H9 (cell line): ENCODE measurements around the gene CACNA2D3. TPM values are rescaled to one million over a fixed set of nuclear protein-coding genes. Genes with fewer than 3 reads are reported as not detected.

ENCODE experiments used
- DNase-seq: peaks from one replicate; pipeline ENCODE4 v3.0.0-alpha.2; 2017
- H2AFZ ChIP-seq: one replicate; pipeline ENCODE4 v1.6.1; 2013; ENCODE audit warnings: mild to moderate bottlenecking, low read length, control low read depth, moderate library complexity
- H2AK5ac ChIP-seq: 2 replicates; pipeline ENCODE4 v1.6.1; 2013; ENCODE audit warnings: low read length, control low read depth, mixed read lengths; ENCODE audit not compliant: insufficient read length
- H2BK120ac ChIP-seq: one replicate; pipeline ENCODE4 v1.6.1; 2013; ENCODE audit warnings: low read depth, mild to moderate bottlenecking, low read length, control low read depth, inconsistent platforms; ENCODE audit not compliant: poor library complexity, severe bottlenecking
- H2BK12ac ChIP-seq: 2 replicates; pipeline ENCODE4 v1.6.1; 2013; ENCODE audit warnings: low read length, control low read depth, mixed read lengths, low read depth; ENCODE audit not compliant: insufficient read length
- H2BK15ac ChIP-seq: 2 replicates; pipeline ENCODE4 v1.6.1; 2013; ENCODE audit warnings: low read depth, low read length, control low read depth
- H2BK20ac ChIP-seq: one replicate; pipeline ENCODE4 v1.6.1; 2013; ENCODE audit warnings: low read depth, mild to moderate bottlenecking, low read length, control low read depth, inconsistent platforms; ENCODE audit not compliant: poor library complexity, severe bottlenecking
- H2BK5ac ChIP-seq: 2 replicates; pipeline ENCODE4 v1.6.1; 2013; ENCODE audit warnings: low read length, control low read depth, mixed read lengths; ENCODE audit not compliant: insufficient read length
- H3K14ac ChIP-seq: 2 replicates; pipeline ENCODE4 v1.6.1; 2013; ENCODE audit warnings: low read length, control low read depth; ENCODE audit not compliant: insufficient read depth
- H3K18ac ChIP-seq: 2 replicates; pipeline ENCODE4 v1.6.1; 2013; ENCODE audit warnings: low read depth, mild to moderate bottlenecking, mixed read lengths, low read length, control low read depth; ENCODE audit not compliant: insufficient read length
- H3K23ac ChIP-seq: 2 replicates; pipeline ENCODE4 v1.6.1; 2013; ENCODE audit warnings: low read length, control low read depth, mixed read lengths, low read depth; ENCODE audit not compliant: insufficient read length
- H3K23me2 ChIP-seq: 2 replicates; pipeline ENCODE4 v1.6.1; 2013; ENCODE audit warnings: low read depth, mild to moderate bottlenecking, mixed read lengths, low read length, control low read depth; ENCODE audit not compliant: insufficient read length, poor library complexity, severe bottlenecking
- H3K27ac ChIP-seq: 2 replicates; pipeline ENCODE4 v1.5.1; 2013; ENCODE audit warnings: low read length, control low read depth, mixed read lengths, low read depth; ENCODE audit not compliant: insufficient read length
- H3K27me3 ChIP-seq: 2 replicates; pipeline ENCODE4 v1.6.1; 2013; ENCODE audit warnings: low read length, control low read depth, inconsistent platforms; ENCODE audit not compliant: insufficient read depth
- H3K4ac ChIP-seq: 2 replicates; pipeline ENCODE4 v1.6.1; 2013; ENCODE audit warnings: low read depth, mild to moderate bottlenecking, control low read depth, inconsistent platforms, low read length, moderate library complexity
- H3K4me1 ChIP-seq: 2 replicates; pipeline ENCODE4 v1.6.1; 2013; ENCODE audit warnings: low read length, control low read depth, inconsistent platforms; ENCODE audit not compliant: insufficient read depth
- H3K4me2 ChIP-seq: 2 replicates; pipeline ENCODE4 v1.6.1; 2013; ENCODE audit warnings: low read length, control low read depth, mixed read lengths; ENCODE audit not compliant: insufficient read length, insufficient read depth
- H3K56ac ChIP-seq: 2 replicates; pipeline ENCODE4 v1.6.1; 2013; ENCODE audit warnings: low read depth, mild to moderate bottlenecking, mixed read lengths, low read length, control low read depth; ENCODE audit not compliant: insufficient read length
- H3K79me1 ChIP-seq: 2 replicates; pipeline ENCODE4 v1.6.1; 2013; ENCODE audit warnings: low read depth, mild to moderate bottlenecking, moderate library complexity, low read length, control low read depth, inconsistent platforms; ENCODE audit not compliant: insufficient read depth, poor library complexity, severe bottlenecking
- H3K79me2 ChIP-seq: 2 replicates; pipeline ENCODE4 v1.6.1; 2013; ENCODE audit warnings: low read length, control low read depth, inconsistent platforms; ENCODE audit not compliant: insufficient read depth
- H3K9ac ChIP-seq: 2 replicates; pipeline ENCODE4 v1.6.1; 2013; ENCODE audit warnings: low read length, control low read depth, mixed read lengths; ENCODE audit not compliant: insufficient read length; ENCODE audit errors: extremely low read depth
- H3K9me3 ChIP-seq: one replicate; pipeline ENCODE4 v1.6.1; 2013; ENCODE audit warnings: low read depth, low read length, inconsistent platforms; ENCODE audit not compliant: control insufficient read depth
- H3T11ph ChIP-seq: one replicate; pipeline ENCODE4 v1.6.1; 2013; ENCODE audit warnings: mild to moderate bottlenecking, low read length, control low read depth, inconsistent platforms
- H4K20me1 ChIP-seq: one replicate; pipeline ENCODE4 v1.6.1; 2013; ENCODE audit not compliant: control insufficient read depth, insufficient read length, insufficient read depth
- H4K5ac ChIP-seq: 2 replicates; pipeline ENCODE4 v1.6.1; 2013; ENCODE audit warnings: low read depth, mild to moderate bottlenecking, mixed read lengths, low read length, control low read depth; ENCODE audit not compliant: insufficient read length
- H4K8ac ChIP-seq: replicated peaks from 2 replicates; pipeline ENCODE4 v1.6.1; 2013; ENCODE audit warnings: low read length, control low read depth, mixed read lengths, low read depth; ENCODE audit not compliant: insufficient read length
- H4K91ac ChIP-seq: 2 replicates; pipeline ENCODE4 v1.6.1; 2013; ENCODE audit warnings: low read depth, mild to moderate bottlenecking, moderate library complexity, mixed read lengths, low read length, control low read depth; ENCODE audit not compliant: insufficient read length
- H3K27ac Mint-ChIP-seq, 3 experiments: 2 replicates in 2 of 3; 3 replicates in 1 of 3; pipeline ENCODE4 v1.8.0; 2020 to 2021; ENCODE audit warnings: mixed read lengths in 3 of 3, mild to moderate bottlenecking in 1 of 3, moderate library complexity in 1 of 3
- H3K27me3 Mint-ChIP-seq: 2 replicates; pipeline ENCODE4 v1.8.0; 2021; ENCODE audit warnings: low read depth, mild to moderate bottlenecking, moderate library complexity, mixed read lengths
- H3K36me3 Mint-ChIP-seq, 3 experiments: 2 replicates in 2 of 3; 3 replicates in 1 of 3; pipeline ENCODE4 v1.8.0; 2020 to 2021; ENCODE audit warnings: low read depth in 3 of 3, mixed read lengths in 3 of 3; ENCODE audit not compliant: insufficient read depth in 1 of 3
- H3K4me1 Mint-ChIP-seq, 2 experiments: 2 replicates each; pipeline ENCODE4 v1.8.0; 2020; ENCODE audit warnings: mixed read lengths in 2 of 2
- H3K4me3 Mint-ChIP-seq, 2 experiments: 2 replicates in 1 of 2; 3 replicates in 1 of 2; pipeline ENCODE4 v1.8.0; 2020 to 2021; ENCODE audit warnings: mild to moderate bottlenecking in 2 of 2, mixed read lengths in 2 of 2, moderate library complexity in 1 of 2
- H3K9me3 Mint-ChIP-seq, 2 experiments: 2 replicates in 1 of 2; 3 replicates in 1 of 2; pipeline ENCODE4 v1.8.0; 2020; ENCODE audit warnings: mild to moderate bottlenecking in 2 of 2, mixed read lengths in 2 of 2, moderate library complexity in 1 of 2
- CTCF ChIP-seq: fragments of 200-600 bp; sonication (generic); conservative IDR thresholded peaks from 3 replicates; pipeline ENCODE4 v1.8.0; 2021; ENCODE audit warnings: antibody characterized with exemption, mild to moderate bottlenecking
- WGBS: extraction: QIAGEN DNeasy Blood & Tissue Kit; methylation state at CpG from one replicate; pipeline ENCODE4 v1.1.7; 2013; ENCODE audit warnings: missing lambda C conversion rate, low lambda C conversion rate, mixed read lengths; ENCODE audit not compliant: insufficient read length; ENCODE audit errors: extremely low coverage; 5-methylcytosine and 5-hydroxymethylcytosine counted together
- total RNA-seq: library from RNA; stranded (reverse); gene quantifications from 2 replicates; pipeline ENCODE4 v1.2.1, GENCODE V29; 2021

The CACNA2D3 gene
- total RNA-seq, 1 experiment from 2014 or later: 3.2 TPM

GRCh38 chr3:54232618-54233017 lies 110.3 kb downstream of the CACNA2D3 start:
- H3K27me3 ChIP-seq: no peaks in the 10 kb centered on the region
- Mint-ChIP-seq H3K9me3 (peaks cover 0 to 3% of the 10 kb centered on the region in 2 experiments; a peak in 2 of 5 replicates), H3K4me1 (peaks cover 6 to 22% of the 10 kb centered on the region in 2 experiments), H3K27me3 (no peaks in the 10 kb centered on the region; the same call in 1 of the 2 replicates), H3K36me3 (peaks cover 0 to 3% (median 0%) of the 10 kb centered on the region in 3 experiments; a peak in 2 of 7 replicates), H3K27ac (no peak overlapping the region), H3K4me3 (no peak overlapping the region)
- DNase-seq: no peak
- no peak overlapping the region for H4K91ac ChIP-seq
- H3K56ac ChIP-seq: no peak overlapping the region
- TF ChIP-seq CTCF: no peak
- no peaks in the 10 kb centered on the region for H3K9me3 ChIP-seq
- H3K4ac ChIP-seq: no peak overlapping the region
- no peak overlapping the region for H3K14ac ChIP-seq
- H3K79me2 ChIP-seq: no peaks in the 10 kb centered on the region
- no peak overlapping the region for H2BK20ac ChIP-seq
- no peak overlapping the region for H3K23ac ChIP-seq
- no peaks in the 10 kb centered on the region for H3K23me2 ChIP-seq
- H2BK120ac ChIP-seq: no peak overlapping the region
- H2BK5ac ChIP-seq: no peak overlapping the region
- H2BK15ac ChIP-seq: no peak overlapping the region
- H3K9ac ChIP-seq: no peak overlapping the region
- no peaks in the 10 kb centered on the region for H3K79me1 ChIP-seq
- H3T11ph ChIP-seq: no peak overlapping the region
- H3K4me1 ChIP-seq: no peaks in the 10 kb centered on the region; the same call in 1 of the 2 replicates
- no peak overlapping the region for H4K5ac ChIP-seq
- no peak overlapping the region for H3K27ac ChIP-seq
- no peak overlapping the region for H2AFZ ChIP-seq
- no peak overlapping the region for H2AK5ac ChIP-seq
- whole genome bisulfite sequencing: no CpG with 5 or more reads among the region's 4 CpGs
- no peak overlapping the region for H3K4me2 ChIP-seq
- no peaks in the 10 kb centered on the region for H4K20me1 ChIP-seq
- H2BK12ac ChIP-seq: no peak overlapping the region
- no peak overlapping the region for H3K18ac ChIP-seq
- H4K8ac ChIP-seq: no peak overlapping the region
